GM23248 (cell line): ENCODE data around the gene TTLL5. TPM values are rescaled to one million over a fixed set of nuclear protein-coding genes. Genes with fewer than 3 reads are reported as not detected.

Source experiments
- DNase-seq: peaks from one replicate; pipeline ENCODE4 v3.0.0-alpha.2; 2015
- H2AFZ ChIP-seq: fragments of 200-600 bp; sonication (generic); 2 replicates; pipeline ENCODE4 v1.6.1; 2016; ENCODE audit warnings: antibody characterized with exemption
- H3F3A ChIP-seq: fragments of 200-600 bp; sonication (generic); 2 replicates; pipeline ENCODE4 v1.6.1; 2016; ENCODE audit warnings: mild to moderate bottlenecking, antibody characterized with exemption, mixed run types; ENCODE audit not compliant: insufficient read depth
- H3K27ac ChIP-seq: fragments of 200-600 bp; sonication (generic); 2 replicates; pipeline ENCODE4 v1.5.1; 2016; ENCODE audit warnings: mild to moderate bottlenecking
- H3K27me3 ChIP-seq: fragments of 200-600 bp; sonication (generic); replicated peaks from 2 replicates; pipeline ENCODE4 v1.6.1; 2016; ENCODE audit warnings: mild to moderate bottlenecking; ENCODE audit not compliant: insufficient read depth
- H3K36me3 ChIP-seq: fragments of 200-600 bp; sonication (generic); 2 replicates; pipeline ENCODE4 v1.6.1; 2016; ENCODE audit warnings: low read depth, mild to moderate bottlenecking
- H3K4me1 ChIP-seq: fragments of 200-600 bp; sonication (generic); 2 replicates; pipeline ENCODE4 v1.6.1; 2016; ENCODE audit warnings: mild to moderate bottlenecking; ENCODE audit not compliant: insufficient read depth
- H3K4me2 ChIP-seq: fragments of 200-600 bp; sonication (generic); one replicate; pipeline ENCODE4 v1.6.1; 2016; ENCODE audit warnings: mild to moderate bottlenecking; ENCODE audit not compliant: unreplicated experiment
- H3K4me3 ChIP-seq: fragments of 200-600 bp; sonication (generic); 2 replicates; pipeline ENCODE4 v1.5.1; 2016; ENCODE audit warnings: mild to moderate bottlenecking
- H3K79me2 ChIP-seq: fragments of 200-600 bp; sonication (generic); 2 replicates; pipeline ENCODE4 v1.6.1; 2016; ENCODE audit warnings: mild to moderate bottlenecking; ENCODE audit not compliant: insufficient read depth
- H3K9ac ChIP-seq: fragments of 200-600 bp; sonication (generic); 2 replicates; pipeline ENCODE4 v1.6.1; 2016; ENCODE audit warnings: mild to moderate bottlenecking
- H3K9me2 ChIP-seq: fragments of 200-600 bp; sonication (generic); 2 replicates; pipeline ENCODE4 v1.6.1; 2016; ENCODE audit warnings: mixed run types, mild to moderate bottlenecking, moderate library complexity; ENCODE audit not compliant: insufficient read depth
- H3K9me3 ChIP-seq: fragments of 200-600 bp; sonication (generic); one replicate; pipeline ENCODE4 v1.6.1; 2017; ENCODE audit warnings: low read depth
- H4K20me1 ChIP-seq: fragments of 200-600 bp; sonication (generic); 2 replicates; pipeline ENCODE4 v1.6.0; 2016; ENCODE audit not compliant: insufficient read depth
- EZH2 ChIP-seq: fragments of 200-600 bp; sonication (generic); IDR thresholded peaks from 2 replicates; pipeline ENCODE4 v1.6.1; 2018; ENCODE audit warnings: antibody characterized with exemption, mild to moderate bottlenecking; ENCODE audit not compliant: insufficient read depth, poor library complexity, severe bottlenecking
- EZH2phosphoT487 ChIP-seq: fragments of 200-600 bp; sonication (generic); IDR thresholded peaks from 2 replicates; pipeline ENCODE4 v1.6.1; 2018; ENCODE audit warnings: antibody characterized with exemption, moderate library complexity, mild to moderate bottlenecking, low read depth; ENCODE audit not compliant: insufficient read depth
- WGBS, 2 experiments: methylation state at CpG; one replicate each; pipeline ENCODE4 v1.1.6; 2015 to 2017; ENCODE audit warnings: low lambda C conversion rate in 2 of 2, low coverage in 1 of 2; ENCODE audit errors: missing lambda C conversion rate in 2 of 2; 5-methylcytosine and 5-hydroxymethylcytosine counted together
- in situ Hi-C: fragments of 300-500 bp; cut with MboI; formaldehyde crosslinking; loops from 2 replicates; pipeline ENCODE4 v1.15.0; 2020
- polyA plus RNA-seq: library from polyadenylated mRNA; unstranded; fragments of >200 nt; fragmentation: Nextera tagmentation; extraction: Ambion mirVana; gene quantifications from 2 replicates; pipeline ENCODE4 v1.2.1, GENCODE V29; 2016
- total RNA-seq: library from RNA; depleted of rRNA; stranded (reverse); fragments of >200 nt; shearing (Covaris generic); gene quantifications from 2 replicates; pipeline ENCODE4 v1.2.3, GENCODE V29; 2014

TTLL5 gene
- total and polyA plus RNA-seq, 2 experiments from 2014 or later: 14.6 to 17.8 TPM

GRCh38 chr14:75619548-75619947 is 41.5 kb upstream of the TTLL5 start:
- in situ Hi-C loops: no loop called here
- H3K27ac ChIP-seq: no peak overlapping the region

GRCh38 chr14:75625034-75625433 is 36.0 kb upstream of the TTLL5 start:
- Histone ChIP-seq H3F3A (no peaks in the 10 kb centered on the region), H3K4me3 (no peak overlapping the region), H3K4me1 (no peaks in the 10 kb centered on the region), H3K27ac (no peak overlapping the region), H3K4me2 (no peak overlapping the region), H3K9me3 (no peaks in the 10 kb centered on the region), H3K27me3 (peaks cover 5% of the 10 kb centered on the region; the same call in 1 of the 2 replicates), H3K36me3 (no peaks in the 10 kb centered on the region), H3K9me2 (no peaks in the 10 kb centered on the region), H3K79me2 (no peaks in the 10 kb centered on the region), H2AFZ (no peak overlapping the region), H3K9ac (no peak overlapping the region), H4K20me1 (no peaks in the 10 kb centered on the region)
- DNase-seq: no peak
- 77 to 84% methylated on average over 3 of the region's 3 CpGs for WGBS, 2 experiments
- TF ChIP-seq EZH2: no peak
- no peak for TF ChIP-seq EZH2phosphoT487
- in situ Hi-C loops: no loop called here

More at GRCh38 chr14:75619548-75619947, 41.5 kb upstream of the TTLL5 start:
- Histone ChIP-seq H3K36me3 (no peaks in the 10 kb centered on the region), H2AFZ (no peak overlapping the region), H3K9me3 (no peaks in the 10 kb centered on the region), H3F3A (no peaks in the 10 kb centered on the region), H3K79me2 (no peaks in the 10 kb centered on the region), H3K9ac (no peak overlapping the region), H3K4me2 (no peak overlapping the region), H3K4me3 (no peak overlapping the region), H3K27me3 (no peaks in the 10 kb centered on the region; the same call in 1 of the 2 replicates), H3K4me1 (no peaks in the 10 kb centered on the region), H4K20me1 (no peaks in the 10 kb centered on the region), H3K9me2 (no peaks in the 10 kb centered on the region)
- TF ChIP-seq EZH2phosphoT487 (no peak), EZH2 (no peak)
- 38 to 44% methylated on average over 1 of the region's 1 CpG for WGBS, 2 experiments
- DNase-seq: no peak

GRCh38 chr14:75626396-75626795 is 34.6 kb upstream of the TTLL5 start:
- no peak for DNase-seq
- H3K9me3 ChIP-seq: no peaks in the 10 kb centered on the region
- no peak overlapping the region for H3K4me2 ChIP-seq
- H2AFZ ChIP-seq: no peak overlapping the region
- H3K79me2 ChIP-seq: no peaks in the 10 kb centered on the region
- no peak overlapping the region for H3K9ac ChIP-seq
- no peaks in the 10 kb centered on the region for H4K20me1 ChIP-seq
- H3K4me3 ChIP-seq: no peak overlapping the region
- H3K9me2 ChIP-seq: no peaks in the 10 kb centered on the region
- H3K4me1 ChIP-seq: no peaks in the 10 kb centered on the region
- no peaks in the 10 kb centered on the region for H3F3A ChIP-seq
- 62 to 64% methylated on average over 3 of the region's 3 CpGs for WGBS, 2 experiments
- no peaks in the 10 kb centered on the region for H3K36me3 ChIP-seq
- no peak for TF ChIP-seq EZH2
- TF ChIP-seq EZH2phosphoT487: no peak
- no peak overlapping the region for H3K27ac ChIP-seq
- in situ Hi-C loops: no loop called here
- peaks cover 5% of the 10 kb centered on the region; the same call in 1 of the 2 replicates for H3K27me3 ChIP-seq

DNA sequence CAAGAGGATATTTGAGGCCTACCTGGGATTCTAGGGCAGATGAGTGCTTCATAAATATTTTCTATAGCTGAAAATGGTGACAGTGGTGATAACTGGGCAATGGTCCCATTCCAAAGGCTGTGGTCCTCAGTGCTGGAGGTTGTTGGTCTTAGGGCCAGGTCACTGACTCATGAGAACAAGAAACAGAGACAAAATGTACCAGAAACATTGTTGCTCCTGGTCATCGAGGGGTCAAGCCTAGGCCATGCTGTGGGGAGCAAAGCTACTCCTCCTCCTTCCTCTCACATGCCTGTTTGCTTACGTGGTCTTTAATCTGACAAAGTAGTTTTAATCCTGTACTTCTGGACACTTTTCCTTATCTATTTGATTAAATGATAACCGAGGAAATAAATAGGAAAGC is 34.2 kb upstream of the TTLL5 start:
- H4K20me1 ChIP-seq: no peaks in the 10 kb centered on the region
- H3K4me2 ChIP-seq: no peak overlapping the region
- H3K27ac ChIP-seq: no peak overlapping the region
- no peak for DNase-seq
- H3K9me2 ChIP-seq: no peaks in the 10 kb centered on the region
- no peak overlapping the region for H3K9ac ChIP-seq
- H2AFZ ChIP-seq: no peak overlapping the region
- WGBS, 2 experiments: 51 to 58% methylated on average over 3 of the region's 3 CpGs
- H3F3A ChIP-seq: no peaks in the 10 kb centered on the region
- H3K4me1 ChIP-seq: no peaks in the 10 kb centered on the region
- H3K36me3 ChIP-seq: no peaks in the 10 kb centered on the region
- no peaks in the 10 kb centered on the region for H3K9me3 ChIP-seq
- H3K4me3 ChIP-seq: no peak overlapping the region
- in situ Hi-C loops: no loop called here
- TF ChIP-seq EZH2 (no peak), EZH2phosphoT487 (no peak)
- H3K27me3 ChIP-seq: peaks cover 5% of the 10 kb centered on the region; the same call in 1 of the 2 replicates
- no peaks in the 10 kb centered on the region for H3K79me2 ChIP-seq

DNA sequence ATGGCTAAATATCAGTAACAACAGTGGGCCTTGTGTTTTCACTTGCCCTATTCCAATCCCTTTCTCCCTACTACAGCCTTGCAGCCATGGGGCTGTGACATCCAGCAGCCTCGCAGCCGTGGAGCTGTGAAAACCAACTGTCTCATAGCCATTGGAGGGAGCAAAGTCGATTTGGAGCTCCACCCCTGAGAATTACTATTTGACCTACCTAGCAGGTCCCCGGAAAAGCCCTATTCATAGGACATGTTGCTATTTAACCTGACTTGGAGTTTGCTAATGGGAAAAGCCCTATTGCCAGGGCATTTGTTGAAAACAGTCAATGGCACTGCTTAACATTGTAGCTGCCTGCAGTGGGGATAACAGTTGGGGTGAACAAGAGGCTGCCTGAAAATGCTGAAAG is 33.6 kb upstream of the TTLL5 start:
- DNase-seq: no peak
- in situ Hi-C loops: no loop called here
- WGBS, 2 experiments: 47 to 56% methylated on average over 4 of the region's 4 CpGs
- H3K9me2 ChIP-seq: no peaks in the 10 kb centered on the region
- no peaks in the 10 kb centered on the region for H3F3A ChIP-seq
- no peaks in the 10 kb centered on the region for H3K79me2 ChIP-seq
- TF ChIP-seq EZH2phosphoT487 (no peak), EZH2 (no peak)
- H3K27me3 ChIP-seq: peaks cover 5% of the 10 kb centered on the region; the same call in 1 of the 2 replicates
- H3K4me2 ChIP-seq: no peak overlapping the region
- no peaks in the 10 kb centered on the region for H3K4me1 ChIP-seq
- H4K20me1 ChIP-seq: no peaks in the 10 kb centered on the region
- no peak overlapping the region for H3K4me3 ChIP-seq
- no peak overlapping the region for H3K9ac ChIP-seq
- no peak overlapping the region for H3K27ac ChIP-seq
- H3K9me3 ChIP-seq: no peaks in the 10 kb centered on the region
- no peak overlapping the region for H2AFZ ChIP-seq
- no peaks in the 10 kb centered on the region for H3K36me3 ChIP-seq
